ENCODE data around the gene DESI2. TPM values are rescaled to one million over a fixed set of nuclear protein-coding genes. Genes with fewer than 3 reads are reported as not detected.

Gene DESI2
- total RNA-seq, 3 donors from 2014 or later (not counting 1 experiment from before 2014, with no cell fraction given): 24.1 to 30.5 (median 25.4) TPM

DNA sequence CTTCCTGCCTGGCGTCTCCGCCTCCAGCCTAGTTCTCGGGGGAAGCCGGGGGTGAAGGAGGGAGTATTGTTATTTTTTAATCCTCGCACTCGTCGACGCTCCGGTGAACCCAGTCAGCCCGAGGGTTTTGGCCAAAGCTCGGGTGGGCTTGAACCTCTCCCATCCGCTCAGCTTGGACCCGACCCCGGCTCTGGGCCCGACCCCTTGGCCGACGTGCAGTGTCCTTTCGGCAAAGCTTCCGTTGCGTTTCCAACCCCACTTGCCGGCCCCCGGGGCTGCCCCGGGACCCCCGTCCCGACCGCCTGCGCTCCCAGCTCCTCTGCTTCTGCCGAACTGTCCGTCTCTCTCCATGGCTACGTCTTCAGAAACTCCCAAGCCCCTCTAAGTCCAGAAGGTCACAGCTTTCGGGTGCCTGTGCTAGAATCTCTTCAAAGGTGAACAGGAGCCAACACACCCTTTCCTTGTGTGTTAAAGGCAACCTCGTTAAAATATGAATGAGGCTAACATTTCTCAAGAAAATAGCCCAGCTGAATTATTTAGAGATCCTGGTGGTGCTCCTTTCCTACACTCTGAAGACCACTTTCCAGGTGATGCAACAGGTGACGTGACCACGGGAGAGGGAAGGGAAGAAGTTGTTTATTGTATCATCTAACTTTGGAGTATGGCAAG is 647 bp downstream of the DESI2 start:
- intact Hi-C loops (cut with micrococcal nuclease): loop anchor here (1.0 to 2.0 kb wide), 2 partner anchors 316 to 329 kb away; a partner anchor contains a TSS
- ATAC-seq (no peak), DNase-seq (peak in 1 of 2 donors; percentile 31)
- Histone ChIP-seq H3K27ac (ENCODE audit: low read length) (peak overlapping the region; percentile 76), H3K27me3 (ENCODE audit: control insufficient read depth, insufficient read depth, low read length) (no peaks in the 10 kb centered on the region), H3K4me1 (ENCODE audit: control insufficient read depth, insufficient read depth, low read length) (peaks cover 14% of the 10 kb centered on the region), H3K9me3 (ENCODE audit: control insufficient read depth, insufficient read depth, low read length) (no peaks in the 10 kb centered on the region), H3K36me3 (ENCODE audit: control insufficient read depth, insufficient read depth, low read length) (peaks cover 5% of the 10 kb centered on the region), H3K4me3 (ENCODE audit: low read length) (peak overlapping the region; percentile 90)
- H3K4me1 Mint-ChIP-seq: peaks cover 19 to 29% of the 10 kb centered on the region in 2 donors
- no peak overlapping the region for H3K27ac Mint-ChIP-seq
- WGBS (ENCODE audit: insufficient coverage): under 1% methylated on average over 32 of the region's 34 CpGs
- no peak overlapping the region for H3K4me3 Mint-ChIP-seq
- H3K27me3 Mint-ChIP-seq (ENCODE audit: low read depth in 2 of 2): peaks cover 0 to 4% of the 10 kb centered on the region in 2 donors
- TF ChIP-seq, protein P1, sequence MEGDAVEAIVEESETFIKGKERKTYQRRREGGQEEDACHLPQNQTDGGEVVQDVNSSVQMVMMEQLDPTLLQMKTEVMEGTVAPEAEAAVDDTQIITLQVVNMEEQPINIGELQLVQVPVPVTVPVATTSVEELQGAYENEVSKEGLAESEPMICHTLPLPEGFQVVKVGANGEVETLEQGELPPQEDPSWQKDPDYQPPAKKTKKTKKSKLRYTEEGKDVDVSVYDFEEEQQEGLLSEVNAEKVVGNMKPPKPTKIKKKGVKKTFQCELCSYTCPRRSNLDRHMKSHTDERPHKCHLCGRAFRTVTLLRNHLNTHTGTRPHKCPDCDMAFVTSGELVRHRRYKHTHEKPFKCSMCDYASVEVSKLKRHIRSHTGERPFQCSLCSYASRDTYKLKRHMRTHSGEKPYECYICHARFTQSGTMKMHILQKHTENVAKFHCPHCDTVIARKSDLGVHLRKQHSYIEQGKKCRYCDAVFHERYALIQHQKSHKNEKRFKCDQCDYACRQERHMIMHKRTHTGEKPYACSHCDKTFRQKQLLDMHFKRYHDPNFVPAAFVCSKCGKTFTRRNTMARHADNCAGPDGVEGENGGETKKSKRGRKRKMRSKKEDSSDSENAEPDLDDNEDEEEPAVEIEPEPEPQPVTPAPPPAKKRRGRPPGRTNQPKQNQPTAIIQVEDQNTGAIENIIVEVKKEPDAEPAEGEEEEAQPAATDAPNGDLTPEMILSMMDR (IDR thresholded peaks at IDR 0.05): peak; percentile 6
- H3K36me3 Mint-ChIP-seq: peaks cover 6% of the 10 kb centered on the region
- H3K9me3 Mint-ChIP-seq: no peaks in the 10 kb centered on the region

DNA sequence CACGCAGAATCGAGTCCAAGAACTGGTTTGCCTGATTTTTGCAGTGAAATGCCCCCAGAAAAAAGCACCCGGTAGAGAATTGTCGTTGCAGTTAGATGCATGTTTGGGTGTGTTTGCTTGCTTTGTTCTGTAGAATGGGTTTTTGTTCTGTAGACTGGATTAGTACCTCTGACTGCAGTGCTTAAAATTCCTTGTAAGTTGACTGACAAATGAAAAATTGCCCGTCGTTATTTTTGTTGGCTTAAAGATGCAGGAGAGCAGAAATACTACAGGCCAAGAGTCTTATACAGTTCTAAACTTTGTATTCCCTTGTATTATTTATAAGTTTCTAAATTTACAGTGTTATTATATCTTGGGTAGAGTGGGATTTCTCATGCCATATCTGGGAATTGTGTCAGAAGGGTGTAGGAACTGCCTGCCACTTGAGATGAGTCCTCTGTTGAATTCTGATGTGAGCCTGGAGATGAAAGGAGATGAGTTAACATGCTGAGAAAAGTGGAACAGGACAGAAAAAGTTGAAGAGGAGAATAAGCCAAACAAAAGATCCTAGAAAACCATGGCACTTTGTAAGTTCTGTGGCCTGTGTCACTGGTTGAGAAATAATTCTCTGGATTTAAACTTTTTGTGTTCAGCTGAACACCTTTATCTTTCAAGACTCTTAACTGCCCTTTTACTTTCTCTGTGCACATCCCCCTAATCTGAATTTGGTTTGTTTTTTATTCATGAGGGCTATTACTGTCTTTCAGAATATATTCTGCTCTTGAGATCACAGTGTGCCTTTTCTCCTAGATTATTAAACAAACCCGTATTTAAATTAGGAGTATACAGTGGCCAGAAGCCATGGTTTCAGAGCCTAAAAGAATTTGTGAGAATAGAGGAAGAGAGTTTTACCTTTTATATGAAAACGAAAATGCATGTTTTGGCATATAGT is 1.4 kb downstream of the DESI2 start:
- Mint-ChIP-seq H3K27me3 (ENCODE audit: low read depth in 2 of 2) (peaks cover 0 to 4% of the 10 kb centered on the region in 2 donors), H3K4me1 (peaks cover 22 to 34% of the 10 kb centered on the region in 2 donors), H3K36me3 (peaks cover 6% of the 10 kb centered on the region), H3K4me3 (no peak overlapping the region), H3K27ac (no peak overlapping the region), H3K9me3 (no peaks in the 10 kb centered on the region)
- H3K9me3 ChIP-seq (ENCODE audit: control insufficient read depth, insufficient read depth, low read length): no peaks in the 10 kb centered on the region
- peak overlapping the region; percentile 90 for H3K4me3 ChIP-seq (ENCODE audit: low read length)
- TF ChIP-seq, protein P1 (IDR thresholded peaks at IDR 0.05): no peak
- ATAC-seq (no peak), DNase-seq (peak in 1 of 2 donors; percentile 16)
- no peak overlapping the region for H3K27ac ChIP-seq (ENCODE audit: low read length)
- 13% methylated on average over 7 of the region's 8 CpGs for WGBS (ENCODE audit: insufficient coverage)
- peaks cover 14% of the 10 kb centered on the region for H3K4me1 ChIP-seq (ENCODE audit: control insufficient read depth, insufficient read depth, low read length)
- peaks cover 5% of the 10 kb centered on the region for H3K36me3 ChIP-seq (ENCODE audit: control insufficient read depth, insufficient read depth, low read length)
- intact Hi-C loops (cut with micrococcal nuclease): no loop called here
- no peaks in the 10 kb centered on the region for H3K27me3 ChIP-seq (ENCODE audit: control insufficient read depth, insufficient read depth, low read length)

DNA sequence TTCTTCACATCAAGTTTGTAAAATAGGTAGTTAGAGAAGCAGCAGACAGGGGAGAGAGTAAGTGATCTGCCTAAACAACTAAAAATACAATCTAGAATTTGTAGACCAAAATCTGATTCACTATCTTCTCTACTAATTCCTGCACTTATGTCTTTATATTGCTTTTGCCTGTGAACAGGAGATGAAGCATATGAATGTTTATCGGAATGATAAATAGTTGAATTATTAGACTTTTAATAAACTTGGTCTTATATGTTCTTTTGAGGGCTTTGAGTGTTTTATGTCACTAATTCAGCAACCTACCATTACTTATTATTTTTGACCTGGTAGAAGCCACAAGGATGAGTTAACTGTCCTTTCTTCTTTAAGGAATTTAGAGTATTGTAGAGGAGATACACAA is 2.3 kb downstream of the DESI2 start:
- H3K27ac Mint-ChIP-seq: no peak overlapping the region
- H3K9me3 ChIP-seq (ENCODE audit: control insufficient read depth, insufficient read depth, low read length): no peaks in the 10 kb centered on the region
- TF ChIP-seq, protein P1 (IDR thresholded peaks at IDR 0.05): no peak
- peaks cover 9% of the 10 kb centered on the region for H3K36me3 ChIP-seq (ENCODE audit: control insufficient read depth, insufficient read depth, low read length)
- ATAC-seq (no peak), DNase-seq (no peak)
- no peaks in the 10 kb centered on the region for H3K27me3 ChIP-seq (ENCODE audit: control insufficient read depth, insufficient read depth, low read length)
- no peak overlapping the region for H3K4me3 Mint-ChIP-seq
- peaks cover 26 to 35% of the 10 kb centered on the region in 2 donors for H3K4me1 Mint-ChIP-seq
- H3K9me3 Mint-ChIP-seq: no peaks in the 10 kb centered on the region
- H3K4me1 ChIP-seq (ENCODE audit: control insufficient read depth, insufficient read depth, low read length): peaks cover 14% of the 10 kb centered on the region
- no CpG with 5 or more reads among the region's 1 CpG for WGBS (ENCODE audit: insufficient coverage)
- H3K4me3 ChIP-seq (ENCODE audit: low read length): no peak overlapping the region
- H3K27me3 Mint-ChIP-seq (ENCODE audit: low read depth in 2 of 2): peaks cover 0 to 4% of the 10 kb centered on the region in 2 donors
- no peak overlapping the region for H3K27ac ChIP-seq (ENCODE audit: low read length)
- peaks cover 6% of the 10 kb centered on the region for H3K36me3 Mint-ChIP-seq
- intact Hi-C loops (cut with micrococcal nuclease): no loop called here
